Mesendoderm (in vitro differentiated cells): Measurements from ENCODE around the gene GANC.
A peak's percentile ranks its signal among the peaks of the same experiment; 100 is the strongest.

Experiments
- DNase-seq: peaks from one replicate; pipeline ENCODE4 v3.0.0; 2013
- H2AK5ac ChIP-seq: 2 replicates; pipeline ENCODE4 v1.6.1; 2013; ENCODE audit warnings: low read length, inconsistent platforms
- H2BK120ac ChIP-seq: 2 replicates; pipeline ENCODE4 v1.6.1; 2013; ENCODE audit warnings: low read depth, mild to moderate bottlenecking, low read length, moderate library complexity, mixed read lengths
- H2BK15ac ChIP-seq: replicated peaks from 2 replicates; pipeline ENCODE4 v1.6.1; 2013; ENCODE audit warnings: low read depth, mild to moderate bottlenecking, moderate library complexity
- H2BK5ac ChIP-seq: 2 replicates; pipeline ENCODE4 v1.6.1; 2013; ENCODE audit warnings: low read length, inconsistent platforms
- H3K18ac ChIP-seq: 2 replicates; pipeline ENCODE4 v1.6.1; 2013; ENCODE audit warnings: mild to moderate bottlenecking, low read length, mixed read lengths
- H3K23ac ChIP-seq: one replicate; pipeline ENCODE4 v1.6.1; 2013; ENCODE audit warnings: low read length
- H3K27ac ChIP-seq: 2 replicates; pipeline ENCODE4 v1.5.1; 2013; ENCODE audit warnings: low read depth, mild to moderate bottlenecking, inconsistent platforms, low read length, moderate library complexity
- H3K27me3 ChIP-seq: 2 replicates; pipeline ENCODE4 v1.6.1; 2013; ENCODE audit warnings: low read length, control low read depth, mild to moderate bottlenecking, inconsistent platforms; ENCODE audit not compliant: insufficient read depth, poor library complexity
- H3K36me3 ChIP-seq: 2 replicates; pipeline ENCODE4 v1.6.1; 2013; ENCODE audit warnings: low read length, inconsistent platforms; ENCODE audit not compliant: control insufficient read depth, insufficient read depth
- H3K4ac ChIP-seq: one replicate; pipeline ENCODE4 v1.6.1; 2013; ENCODE audit warnings: low read depth, mild to moderate bottlenecking, low read length, moderate library complexity
- H3K4me1 ChIP-seq: 2 replicates; pipeline ENCODE4 v1.6.1; 2013; ENCODE audit warnings: low read depth, low read length, inconsistent platforms; ENCODE audit not compliant: control insufficient read depth
- H3K4me2 ChIP-seq: 2 replicates; pipeline ENCODE4 v1.6.1; 2013; ENCODE audit warnings: low read length
- H3K4me3 ChIP-seq: 2 replicates; pipeline ENCODE4 v1.5.1; 2013; ENCODE audit warnings: mild to moderate bottlenecking, low read length
- H3K56ac ChIP-seq: one replicate; pipeline ENCODE4 v1.6.1; 2013; ENCODE audit warnings: low read length
- H3K79me1 ChIP-seq: 2 replicates; pipeline ENCODE4 v1.6.1; 2013; ENCODE audit warnings: low read length, inconsistent platforms
- H3K79me2 ChIP-seq: 2 replicates; pipeline ENCODE4 v1.6.1; 2013; ENCODE audit warnings: mild to moderate bottlenecking, low read length; ENCODE audit not compliant: control insufficient read depth, insufficient read depth
- H3K9ac ChIP-seq: 2 replicates; pipeline ENCODE4 v1.6.1; 2013; ENCODE audit warnings: low read length, inconsistent platforms
- H4K5ac ChIP-seq: one replicate; pipeline ENCODE4 v1.6.1; 2013; ENCODE audit warnings: low read length
- H4K8ac ChIP-seq: one replicate; pipeline ENCODE4 v1.6.1; 2013; ENCODE audit warnings: low read depth, mild to moderate bottlenecking, control low read depth, low read length, moderate library complexity
- WGBS: extraction: QIAGEN DNeasy Blood & Tissue Kit; methylation state at CpG from one replicate; pipeline ENCODE4 v1.1.7; 2013; ENCODE audit warnings: low lambda C conversion rate, missing lambda C conversion rate; ENCODE audit not compliant: insufficient coverage; ENCODE audit errors: extremely low coverage; 5-methylcytosine and 5-hydroxymethylcytosine counted together

Gene GANC

GRCh38 chr15:42232606-42233005 lies 40.4 kb upstream of the GANC start:
- no peak overlapping the region for H2BK15ac ChIP-seq
- no peaks in the 10 kb centered on the region for H3K27me3 ChIP-seq
- no CpG with 5 or more reads among the region's 5 CpGs for WGBS
- H3K79me2 ChIP-seq = no peaks in the 10 kb centered on the region
- no peak overlapping the region for H4K5ac ChIP-seq
- no peak overlapping the region for H2BK120ac ChIP-seq
- H3K4me2 ChIP-seq = no peak overlapping the region
- H3K18ac ChIP-seq = no peak overlapping the region
- H3K36me3 ChIP-seq = peaks cover 2% of the 10 kb centered on the region
- H3K27ac ChIP-seq = no peak overlapping the region
- H3K4ac ChIP-seq = no peak overlapping the region
- H3K23ac ChIP-seq = no peak overlapping the region
- H3K4me3 ChIP-seq = no peak overlapping the region
- H3K79me1 ChIP-seq = no peaks in the 10 kb centered on the region
- H3K56ac ChIP-seq = no peak overlapping the region
- H2AK5ac ChIP-seq = no peak overlapping the region
- DNase-seq = no peak
- H4K8ac ChIP-seq = no peak overlapping the region
- no peak overlapping the region for H2BK5ac ChIP-seq
- no peaks in the 10 kb centered on the region for H3K4me1 ChIP-seq
- no peak overlapping the region for H3K9ac ChIP-seq

DNA sequence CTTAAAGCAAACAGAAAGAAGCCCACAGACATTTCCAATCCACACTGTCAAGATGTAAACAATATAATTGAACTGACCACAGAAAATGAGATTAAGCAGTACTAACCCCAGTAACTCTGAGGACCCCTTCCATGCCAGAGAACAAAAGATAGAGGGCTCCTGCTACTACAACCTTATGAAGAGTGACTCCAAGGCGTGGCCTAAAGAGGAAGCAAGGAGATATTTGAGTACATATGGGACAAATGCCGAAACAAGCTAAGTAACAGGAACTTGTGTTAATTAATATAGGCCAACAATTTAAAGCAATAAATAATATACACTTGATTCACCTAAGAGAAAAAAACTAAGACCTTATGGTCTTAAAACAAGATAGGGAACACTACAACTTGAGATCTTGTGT lies 39.9 kb upstream of the GANC start:
- no peak overlapping the region for H3K23ac ChIP-seq

DNA sequence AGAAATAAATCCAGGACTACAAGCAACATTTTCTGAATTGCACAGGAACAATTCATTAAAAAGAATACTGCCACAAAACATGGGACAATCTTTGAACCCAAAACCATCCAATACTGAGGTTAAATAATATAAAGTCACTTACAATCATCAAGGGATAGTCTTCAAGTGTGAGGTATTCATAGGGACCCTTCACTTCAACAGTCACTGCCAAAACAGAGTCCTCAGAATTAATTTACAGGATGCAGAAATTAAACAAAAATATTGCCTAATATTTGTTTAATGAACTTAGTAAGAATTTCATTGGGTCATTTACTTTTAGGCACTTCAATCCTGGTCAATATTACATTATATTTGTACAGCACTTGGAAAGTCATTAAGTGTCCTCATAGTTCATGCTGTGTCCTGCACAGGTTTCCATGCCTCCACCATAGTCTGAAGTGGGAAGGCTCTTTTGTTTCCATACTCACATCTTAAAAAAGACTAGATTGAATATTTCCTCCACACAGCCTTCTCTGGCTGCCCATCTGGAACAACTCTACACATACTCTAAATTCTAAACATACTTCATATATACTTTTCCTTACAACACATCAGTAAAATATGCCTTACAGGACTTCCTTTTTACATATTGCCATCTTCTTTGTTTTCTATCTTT lies 33.3 kb upstream of the GANC start:
- no peak overlapping the region for H2BK5ac ChIP-seq
- no peak overlapping the region for H3K9ac ChIP-seq
- H3K4ac ChIP-seq = no peak overlapping the region
- H3K79me2 ChIP-seq = no peaks in the 10 kb centered on the region
- no peak overlapping the region for H3K23ac ChIP-seq
- H2AK5ac ChIP-seq = no peak overlapping the region
- H4K8ac ChIP-seq = no peak overlapping the region
- H3K27ac ChIP-seq = no peak overlapping the region
- peaks cover 2% of the 10 kb centered on the region for H3K36me3 ChIP-seq
- no peak overlapping the region for H3K56ac ChIP-seq
- no peak overlapping the region for H3K4me3 ChIP-seq
- no peaks in the 10 kb centered on the region for H3K79me1 ChIP-seq
- H3K27me3 ChIP-seq = no peaks in the 10 kb centered on the region
- H3K4me2 ChIP-seq = no peak overlapping the region
- H4K5ac ChIP-seq = no peak overlapping the region
- no peak overlapping the region for H2BK15ac ChIP-seq
- no peak overlapping the region for H2BK120ac ChIP-seq
- H3K18ac ChIP-seq = no peak overlapping the region
- no peak for DNase-seq
- H3K4me1 ChIP-seq = no peaks in the 10 kb centered on the region

More for the DNA sequence above, 39.9 kb upstream of the GANC start:
- DNase-seq = peak; percentile 1
- WGBS = no CpG with 5 or more reads among the region's 2 CpGs
- no peaks in the 10 kb centered on the region for H3K79me2 ChIP-seq
- peaks cover 2% of the 10 kb centered on the region for H3K36me3 ChIP-seq
- no peak overlapping the region for H2AK5ac ChIP-seq
- H3K79me1 ChIP-seq = no peaks in the 10 kb centered on the region
- no peak overlapping the region for H2BK15ac ChIP-seq
- no peak overlapping the region for H3K18ac ChIP-seq
- no peak overlapping the region for H4K5ac ChIP-seq
- no peak overlapping the region for H3K4me2 ChIP-seq
- no peaks in the 10 kb centered on the region for H3K27me3 ChIP-seq
- H3K27ac ChIP-seq = no peak overlapping the region
- H3K4me3 ChIP-seq = no peak overlapping the region
- no peaks in the 10 kb centered on the region for H3K4me1 ChIP-seq
- H3K56ac ChIP-seq = no peak overlapping the region
- H3K9ac ChIP-seq = no peak overlapping the region
- H2BK5ac ChIP-seq = no peak overlapping the region
- no peak overlapping the region for H4K8ac ChIP-seq
- no peak overlapping the region for H2BK120ac ChIP-seq
- no peak overlapping the region for H3K4ac ChIP-seq

DNA sequence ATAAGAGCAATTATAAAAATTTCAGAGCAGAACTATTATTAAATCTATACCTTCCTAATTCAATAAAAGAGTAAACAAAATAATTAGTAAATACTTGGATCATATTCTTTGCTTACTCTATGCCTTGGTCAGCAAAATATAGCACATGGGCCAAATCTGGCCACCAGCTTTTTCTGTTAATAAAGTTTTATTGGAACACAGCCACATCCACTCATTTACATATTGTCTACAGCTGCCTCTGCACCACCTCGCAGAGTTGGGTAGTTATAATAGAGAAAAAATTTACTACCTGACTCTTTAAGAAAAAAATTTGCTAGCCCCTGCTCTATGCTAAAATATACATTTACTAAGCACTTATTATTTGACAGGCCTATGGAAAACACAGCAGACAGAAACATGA lies 32.2 kb upstream of the GANC start:
- Histone ChIP-seq H2BK5ac (no peak overlapping the region), H2AK5ac (no peak overlapping the region), H3K79me2 (no peaks in the 10 kb centered on the region), H3K4me1 (no peaks in the 10 kb centered on the region), H3K36me3 (peaks cover 2% of the 10 kb centered on the region), H2BK15ac (no peak overlapping the region), H3K4ac (no peak overlapping the region), H3K27me3 (no peaks in the 10 kb centered on the region), H3K4me3 (no peak overlapping the region), H3K27ac (no peak overlapping the region), H4K8ac (no peak overlapping the region), H3K18ac (no peak overlapping the region), H4K5ac (no peak overlapping the region), H2BK120ac (no peak overlapping the region), H3K56ac (no peak overlapping the region), H3K9ac (no peak overlapping the region), H3K79me1 (no peaks in the 10 kb centered on the region), H3K4me2 (no peak overlapping the region), H3K23ac (no peak overlapping the region)
- WGBS = no CpG with 5 or more reads among the region's 1 CpG
- DNase-seq = no peak

- no peak overlapping the region for H4K8ac ChIP-seq
- H3K4me1 ChIP-seq = no peaks in the 10 kb centered on the region
- H2BK15ac ChIP-seq = no peak overlapping the region
- no peaks in the 10 kb centered on the region for H3K27me3 ChIP-seq
- H3K36me3 ChIP-seq = no peaks in the 10 kb centered on the region
- no peak overlapping the region for H3K56ac ChIP-seq
- H3K23ac ChIP-seq = no peak overlapping the region
- no peak overlapping the region for H2AK5ac ChIP-seq
- no peak overlapping the region for H4K5ac ChIP-seq
- no peak overlapping the region for H2BK5ac ChIP-seq
- no peaks in the 10 kb centered on the region for H3K79me2 ChIP-seq
- H3K27ac ChIP-seq = no peak overlapping the region
- no peak overlapping the region for H3K9ac ChIP-seq
- H3K4ac ChIP-seq = no peak overlapping the region
- no peak overlapping the region for H2BK120ac ChIP-seq
- no peak overlapping the region for H3K4me3 ChIP-seq
- DNase-seq = no peak
- H3K79me1 ChIP-seq = no peaks in the 10 kb centered on the region
- no peak overlapping the region for H3K18ac ChIP-seq
- WGBS = no CpG with 5 or more reads among the region's 2 CpGs
- no peak overlapping the region for H3K4me2 ChIP-seq
Observed at GRCh38 chr15:42253300-42253699, 19.7 kb upstream of the GANC start.

GRCh38 chr15:42264795-42265194 lies 8.2 kb upstream of the GANC start:
- no peaks in the 10 kb centered on the region for H3K79me1 ChIP-seq
- WGBS = no CpG with 5 or more reads among the region's 5 CpGs
- H3K18ac ChIP-seq = no peak overlapping the region
- H2BK15ac ChIP-seq = no peak overlapping the region
- no peaks in the 10 kb centered on the region for H3K4me1 ChIP-seq
- no peaks in the 10 kb centered on the region for H3K36me3 ChIP-seq
- no peak overlapping the region for H3K27ac ChIP-seq
- no peak overlapping the region for H2BK5ac ChIP-seq
- H3K4me2 ChIP-seq = no peak overlapping the region
- H4K5ac ChIP-seq = no peak overlapping the region
- H3K9ac ChIP-seq = no peak overlapping the region
- no peak overlapping the region for H2AK5ac ChIP-seq
- H3K56ac ChIP-seq = no peak overlapping the region
- H3K23ac ChIP-seq = no peak overlapping the region
- H3K4me3 ChIP-seq = no peak overlapping the region
- H4K8ac ChIP-seq = no peak overlapping the region
- H3K27me3 ChIP-seq = no peaks in the 10 kb centered on the region
- no peak overlapping the region for H2BK120ac ChIP-seq
- no peak overlapping the region for H3K4ac ChIP-seq
- no peak for DNase-seq
- peaks cover under 1% of the 10 kb centered on the region for H3K79me2 ChIP-seq
